ENCODE results near the gene TYSND1.

GRCh38 chr10:70109064-70109729 lies 37.3 kb downstream of the TYSND1 start:
- TF ChIP-seq CTCF (IDR thresholded peaks at IDR 0.05) (no peak), ZFX (IDR thresholded peaks at IDR 0.05; ENCODE audit: borderline replicate concordance) (no peak)
